ENCODE results near the gene KRT83. TPM values are rescaled to one million over a fixed set of nuclear protein-coding genes. Genes with fewer than 3 reads are reported as not detected.

KRT83 gene
- total RNA-seq, 1 donor from 2014 or later = not detected

GRCh38 chr12:52313926-52314325 is 7.3 kb downstream of the KRT83 start:
- TF ChIP-seq POLR2AphosphoS5 (IDR thresholded peaks at IDR 0.05; ENCODE audit: insufficient read depth in 1 of 2, low read depth in 1 of 2) (no peak), POLR2A (IDR thresholded peaks at IDR 0.05) (no peak), CTCF (IDR thresholded peaks at IDR 0.05) (no peak)
- intact Hi-C loops (cut with DNase I) = no loop called here
- Histone ChIP-seq H3K27ac (no peak overlapping the region), H3K4me1 (no peaks in the 10 kb centered on the region), H3K4me3 (no peak overlapping the region), H3K9me3 (no peaks in the 10 kb centered on the region), H3K36me3 (no peaks in the 10 kb centered on the region), H3K27me3 (no peaks in the 10 kb centered on the region)
- no peak for DNase-seq (ENCODE audit: extremely low spot score in 2 of 2)

- intact Hi-C loops (cut with DNase I) = no loop called here
- Histone ChIP-seq H3K27me3 (no peaks in the 10 kb centered on the region), H3K27ac (no peak overlapping the region), H3K36me3 (no peaks in the 10 kb centered on the region), H3K4me3 (no peak overlapping the region), H3K9me3 (no peaks in the 10 kb centered on the region), H3K4me1 (peaks cover 4% of the 10 kb centered on the region)
- no peak for DNase-seq (ENCODE audit: extremely low spot score in 2 of 2)
- TF ChIP-seq POLR2AphosphoS5 (IDR thresholded peaks at IDR 0.05; ENCODE audit: insufficient read depth in 1 of 2, low read depth in 1 of 2) (no peak), POLR2A (IDR thresholded peaks at IDR 0.05) (no peak), CTCF (IDR thresholded peaks at IDR 0.05) (no peak)
Observed at GRCh38 chr12:52313461-52313860, 7.7 kb downstream of the KRT83 start.

GRCh38 chr12:52312086-52312485 is 9.1 kb downstream of the KRT83 start:
- DNase-seq (ENCODE audit: extremely low spot score in 2 of 2) = no peak

GRCh38 chr12:52311285-52311648 is 9.9 kb downstream of the KRT83 start:
- TF ChIP-seq POLR2AphosphoS5 (IDR thresholded peaks at IDR 0.05; ENCODE audit: insufficient read depth in 1 of 2, low read depth in 1 of 2) (no peak), CTCF (IDR thresholded peaks at IDR 0.05) (no peak), POLR2A (IDR thresholded peaks at IDR 0.05) (no peak)
- Histone ChIP-seq H3K4me1 (peaks cover 11% of the 10 kb centered on the region), H3K9me3 (no peaks in the 10 kb centered on the region), H3K4me3 (no peak overlapping the region), H3K27me3 (no peaks in the 10 kb centered on the region), H3K27ac (no peak overlapping the region), H3K36me3 (no peaks in the 10 kb centered on the region)
- intact Hi-C loops (cut with DNase I) = no loop called here
- no peak for DNase-seq (ENCODE audit: extremely low spot score in 2 of 2)

More at GRCh38 chr12:52312086-52312485, 9.1 kb downstream of the KRT83 start:
- no peak overlapping the region for H3K4me3 ChIP-seq
- TF ChIP-seq POLR2AphosphoS5 (IDR thresholded peaks at IDR 0.05; ENCODE audit: insufficient read depth in 1 of 2, low read depth in 1 of 2) (no peak), CTCF (IDR thresholded peaks at IDR 0.05) (no peak), POLR2A (IDR thresholded peaks at IDR 0.05) (no peak)
- H3K9me3 ChIP-seq = no peaks in the 10 kb centered on the region
- H3K4me1 ChIP-seq = peaks cover 11% of the 10 kb centered on the region
- no peaks in the 10 kb centered on the region for H3K27me3 ChIP-seq
- H3K27ac ChIP-seq = no peak overlapping the region
- H3K36me3 ChIP-seq = no peaks in the 10 kb centered on the region
- intact Hi-C loops (cut with DNase I) = no loop called here

- Histone ChIP-seq H3K27ac (no peak overlapping the region), H3K4me3 (no peak overlapping the region), H3K36me3 (no peaks in the 10 kb centered on the region), H3K4me1 (peaks cover 11% of the 10 kb centered on the region), H3K27me3 (no peaks in the 10 kb centered on the region), H3K9me3 (no peaks in the 10 kb centered on the region)
- intact Hi-C loops (cut with DNase I) = no loop called here
- no peak for DNase-seq (ENCODE audit: extremely low spot score in 2 of 2)
- TF ChIP-seq POLR2A (IDR thresholded peaks at IDR 0.05) = no peak
- TF ChIP-seq CTCF (IDR thresholded peaks at IDR 0.05) = no peak
- no peak for TF ChIP-seq POLR2AphosphoS5 (IDR thresholded peaks at IDR 0.05; ENCODE audit: insufficient read depth in 1 of 2, low read depth in 1 of 2)
Observed at GRCh38 chr12:52310622-52311284, 10.4 kb downstream of the KRT83 start.
